T-helper 9 cell (primary cell): ENCODE data around the gene ARAP1.

Experiments used
- DNase-seq: peaks from one replicate; pipeline ENCODE4 v3.0.0-alpha.2; 2020

The ARAP1 gene

GRCh38 chr11:72779495-72780128, 27.4 kb upstream of the ARAP1 start:
- DNase-seq, result no peak

- DNase-seq, result no peak
These were observed 26.6 kb upstream of the ARAP1 start for GRCh38 chr11:72778535-72779494.

- no peak for DNase-seq
These were observed 25.6 kb upstream of the ARAP1 start for GRCh38 chr11:72777755-72778278.

GRCh38 chr11:72776844-72777754, 24.9 kb upstream of the ARAP1 start:
- DNase-seq, result no peak

- no peak for DNase-seq
These were observed 24.1 kb upstream of the ARAP1 start for GRCh38 chr11:72776117-72776843.

- no peak for DNase-seq
These were observed 23.3 kb upstream of the ARAP1 start for GRCh38 chr11:72775288-72776110.

GRCh38 chr11:72774499-72774898, 22.3 kb upstream of the ARAP1 start:
- DNase-seq, result no peak

GRCh38 chr11:72773696-72774095, 21.5 kb upstream of the ARAP1 start:
- DNase-seq, result no peak

GRCh38 chr11:72773291-72773690, 21.1 kb upstream of the ARAP1 start:
- DNase-seq, result no peak

- no peak for DNase-seq
These were observed 19.9 kb upstream of the ARAP1 start for GRCh38 chr11:72772059-72772458.

GRCh38 chr11:72771507-72771906, 19.3 kb upstream of the ARAP1 start:
- DNase-seq, result no peak

GRCh38 chr11:72770799-72771198, 18.6 kb upstream of the ARAP1 start:
- DNase-seq, result no peak

- DNase-seq, result no peak
These were observed 17.5 kb upstream of the ARAP1 start for GRCh38 chr11:72769680-72770079.

- DNase-seq, result no peak
These were observed 16.4 kb upstream of the ARAP1 start for GRCh38 chr11:72768581-72768980.

GRCh38 chr11:72767203-72768062, 15.2 kb upstream of the ARAP1 start:
- no peak for DNase-seq

GRCh38 chr11:72766152-72766902, 14.1 kb upstream of the ARAP1 start:
- DNase-seq, result no peak

GRCh38 chr11:72764503-72764902, 12.3 kb upstream of the ARAP1 start:
- no peak for DNase-seq

- DNase-seq, result no peak
These were observed 11.6 kb upstream of the ARAP1 start for GRCh38 chr11:72763823-72764222.

GRCh38 chr11:72762641-72763304, 10.6 kb upstream of the ARAP1 start:
- DNase-seq, result no peak
